Neural cell (in vitro differentiated cells): ENCODE measurements around the gene LGR4. TPM values are rescaled to one million over a fixed set of nuclear protein-coding genes. Genes with fewer than 3 reads are reported as not detected.

Source experiments
- H2AFZ ChIP-seq: fragments of 200-600, 300-800 bp; sonication (generic), shearing (Covaris generic); 2 replicates; pipeline ENCODE4 v1.6.0; 2014; ENCODE audit warnings: low read depth, mild to moderate bottlenecking, antibody characterized with exemption, low read length, moderate library complexity
- H3F3A ChIP-seq: fragments of 200-600 bp; shearing (Covaris generic); 2 replicates; pipeline ENCODE4 v1.6.1; 2016; ENCODE audit warnings: mild to moderate bottlenecking, moderate library complexity, mixed read lengths, antibody characterized with exemption, low read length; ENCODE audit not compliant: insufficient read depth, poor library complexity, severe bottlenecking
- H3K27ac ChIP-seq: fragments of 200-600, 300-800 bp; sonication (generic), shearing (Covaris generic); 2 replicates; pipeline ENCODE4 v1.5.1; 2014; ENCODE audit warnings: mild to moderate bottlenecking, low read length, moderate library complexity
- H3K27me3 ChIP-seq: fragments of 300-800, 200-600 bp; sonication (generic), shearing (Covaris generic); 2 replicates; pipeline ENCODE4 v1.6.0; 2014; ENCODE audit warnings: mild to moderate bottlenecking, low read depth, low read length, moderate library complexity; ENCODE audit not compliant: insufficient read depth
- H3K36me3 ChIP-seq: fragments of 300-800, 200-600 bp; sonication (generic), shearing (Covaris generic); 2 replicates; pipeline ENCODE4 v1.5.1; 2014; ENCODE audit warnings: mild to moderate bottlenecking, antibody characterized with exemption, low read length, moderate library complexity; ENCODE audit not compliant: insufficient read depth
- H3K4me2 ChIP-seq: fragments of 300-800, 200-600 bp; sonication (generic), shearing (Covaris generic); 2 replicates; pipeline ENCODE4 v1.6.0; 2014; ENCODE audit warnings: mild to moderate bottlenecking, low read length
- H3K4me3 ChIP-seq: fragments of 300-800, 200-600 bp; sonication (generic), shearing (Covaris generic); 2 replicates; pipeline ENCODE4 v1.5.1; 2014; ENCODE audit warnings: mild to moderate bottlenecking, low read length, moderate library complexity
- H3K79me2 ChIP-seq: fragments of 200-600 bp; shearing (Covaris generic); replicated peaks from 2 replicates; pipeline ENCODE4 v1.6.0; 2014; ENCODE audit warnings: mild to moderate bottlenecking, low read length, moderate library complexity; ENCODE audit not compliant: insufficient read depth
- H3K9ac ChIP-seq: fragments of 300-800, 200-600 bp; sonication (generic), shearing (Covaris generic); 2 replicates; pipeline ENCODE4 v1.6.1; 2016; ENCODE audit warnings: mild to moderate bottlenecking, low read length, mixed read lengths
- H3K9me2 ChIP-seq: fragments of 200-600 bp; shearing (Covaris generic); 2 replicates; pipeline ENCODE4 v1.6.1; 2016; ENCODE audit warnings: mild to moderate bottlenecking, low read length, mixed read lengths; ENCODE audit not compliant: insufficient read depth
- H3K9me3 ChIP-seq: fragments of 200-600, 300-800 bp; sonication (generic), shearing (Covaris generic); 2 replicates; pipeline ENCODE4 v1.6.1; 2016; ENCODE audit warnings: mild to moderate bottlenecking, mixed run types, low read length, moderate library complexity, mixed read lengths
- H4K20me1 ChIP-seq: fragments of 200-600 bp; shearing (Covaris generic); 2 replicates; pipeline ENCODE4 v1.6.1; 2016; ENCODE audit warnings: mild to moderate bottlenecking, mixed run types; ENCODE audit not compliant: insufficient read depth
- CTCF ChIP-seq: fragments of 450-650 bp; IDR thresholded peaks from 2 replicates; pipeline ENCODE4 v1.5.1; 2014; ENCODE audit warnings: antibody characterized with exemption, mild to moderate bottlenecking, moderate library complexity; ENCODE audit not compliant: poor library complexity, severe bottlenecking
- EP300 ChIP-seq: fragments of 450-650 bp; conservative IDR thresholded peaks from 2 replicates; pipeline ENCODE4 v1.6.1; 2014; ENCODE audit warnings: antibody characterized with exemption, mild to moderate bottlenecking, moderate library complexity; ENCODE audit not compliant: poor library complexity, severe bottlenecking
- EZH2 ChIP-seq: fragments of 200-600, 300-800 bp; shearing (Covaris generic), sonication (generic); IDR thresholded peaks from 2 replicates; pipeline ENCODE4 v1.6.1; 2014; ENCODE audit warnings: antibody characterized with exemption, low read length, borderline replicate concordance, mild to moderate bottlenecking; ENCODE audit not compliant: insufficient read depth, poor library complexity, severe bottlenecking
- MXI1 ChIP-seq: fragments of 450-650 bp; conservative IDR thresholded peaks from 2 replicates; pipeline ENCODE4 v1.6.1; 2014; ENCODE audit warnings: antibody characterized with exemption, mild to moderate bottlenecking; ENCODE audit not compliant: poor library complexity, severe bottlenecking
- POLR2AphosphoS5 ChIP-seq: IDR thresholded peaks from 2 replicates; pipeline ENCODE4 v1.6.1; 2012
- RAD21 ChIP-seq: fragments of 450-650 bp; conservative IDR thresholded peaks from 2 replicates; pipeline ENCODE4 v1.6.1; 2014; ENCODE audit warnings: antibody characterized with exemption, mild to moderate bottlenecking, moderate library complexity
- REST ChIP-seq: IDR thresholded peaks from 2 replicates; pipeline ENCODE4 v1.6.1; 2012; ENCODE audit warnings: borderline replicate concordance
- SMC3 ChIP-seq: fragments of 450-650 bp; conservative IDR thresholded peaks from 2 replicates; pipeline ENCODE4 v1.6.1; 2014; ENCODE audit warnings: antibody characterized with exemption, mild to moderate bottlenecking, moderate library complexity; ENCODE audit not compliant: poor library complexity
- TAF1 ChIP-seq: IDR thresholded peaks from 2 replicates; pipeline ENCODE4 v1.6.1; 2012; ENCODE audit warnings: low read depth
- polyA plus RNA-seq: library from polyadenylated mRNA; depleted of rRNA; stranded (reverse); fragments of >200 nt; gene quantifications from 2 replicates; pipeline ENCODE4 v1.2.3, GENCODE V29; 2014

Gene LGR4
- polyA plus RNA-seq, 1 donor from 2014 or later = 11.2 TPM

- H3K4me2 ChIP-seq = no peak overlapping the region
These were observed 29.4 kb downstream of the LGR4 start for GRCh38 chr11:27443227-27443626.

GRCh38 chr11:27440090-27440489 is 32.5 kb downstream of the LGR4 start:
- no peak overlapping the region for H3K4me2 ChIP-seq
- TF ChIP-seq EP300 (no peak), TAF1 (no peak), MXI1 (no peak), EZH2 (no peak), CTCF (no peak), SMC3 (no peak)

More at GRCh38 chr11:27443227-27443626, 29.4 kb downstream of the LGR4 start:
- TF ChIP-seq REST (no peak), POLR2AphosphoS5 (no peak), CTCF (no peak), TAF1 (no peak), EZH2 (no peak), MXI1 (no peak), EP300 (no peak), RAD21 (no peak), SMC3 (no peak)
- H3F3A ChIP-seq = peaks cover 11% of the 10 kb centered on the region
- H2AFZ ChIP-seq = no peak overlapping the region
- H3K9me2 ChIP-seq = no peaks in the 10 kb centered on the region
- H4K20me1 ChIP-seq = no peaks in the 10 kb centered on the region
- H3K27ac ChIP-seq = peak overlapping the region; percentile 80
- no peaks in the 10 kb centered on the region for H3K9me3 ChIP-seq
- no peak overlapping the region for H3K4me3 ChIP-seq
- no peaks in the 10 kb centered on the region for H3K36me3 ChIP-seq
- H3K79me2 ChIP-seq = peaks cover 10% of the 10 kb centered on the region
- no peak overlapping the region for H3K9ac ChIP-seq
- no peaks in the 10 kb centered on the region for H3K27me3 ChIP-seq

More at GRCh38 chr11:27440090-27440489, 32.5 kb downstream of the LGR4 start:
- peaks cover 8% of the 10 kb centered on the region for H3F3A ChIP-seq
- no peak overlapping the region for H3K9ac ChIP-seq
- H3K36me3 ChIP-seq = no peaks in the 10 kb centered on the region
- no peaks in the 10 kb centered on the region for H3K9me3 ChIP-seq
- no peak overlapping the region for H2AFZ ChIP-seq
- no peak overlapping the region for H3K4me3 ChIP-seq
- peaks cover 10% of the 10 kb centered on the region for H3K79me2 ChIP-seq
- no peaks in the 10 kb centered on the region for H3K9me2 ChIP-seq
- H3K27ac ChIP-seq = no peak overlapping the region
- no peaks in the 10 kb centered on the region for H4K20me1 ChIP-seq
- no peaks in the 10 kb centered on the region for H3K27me3 ChIP-seq
